H9 (cell line): ENCODE measurements around the gene DDIT4. TPM values are rescaled to one million over a fixed set of nuclear protein-coding genes. Genes with fewer than 3 reads are reported as not detected.

Experiments used
- DNase-seq: peaks from one replicate; pipeline ENCODE4 v3.0.0-alpha.2; 2017
- H2AFZ ChIP-seq: one replicate; pipeline ENCODE4 v1.6.1; 2013; ENCODE audit warnings: mild to moderate bottlenecking, low read length, control low read depth, moderate library complexity
- H2AK5ac ChIP-seq: 2 replicates; pipeline ENCODE4 v1.6.1; 2013; ENCODE audit warnings: low read length, control low read depth, mixed read lengths; ENCODE audit not compliant: insufficient read length
- H2BK120ac ChIP-seq: one replicate; pipeline ENCODE4 v1.6.1; 2013; ENCODE audit warnings: low read depth, mild to moderate bottlenecking, low read length, control low read depth, inconsistent platforms; ENCODE audit not compliant: poor library complexity, severe bottlenecking
- H2BK12ac ChIP-seq: 2 replicates; pipeline ENCODE4 v1.6.1; 2013; ENCODE audit warnings: low read length, control low read depth, mixed read lengths, low read depth; ENCODE audit not compliant: insufficient read length
- H2BK15ac ChIP-seq: 2 replicates; pipeline ENCODE4 v1.6.1; 2013; ENCODE audit warnings: low read depth, low read length, control low read depth
- H2BK20ac ChIP-seq: one replicate; pipeline ENCODE4 v1.6.1; 2013; ENCODE audit warnings: low read depth, mild to moderate bottlenecking, low read length, control low read depth, inconsistent platforms; ENCODE audit not compliant: poor library complexity, severe bottlenecking
- H2BK5ac ChIP-seq: 2 replicates; pipeline ENCODE4 v1.6.1; 2013; ENCODE audit warnings: low read length, control low read depth, mixed read lengths; ENCODE audit not compliant: insufficient read length
- H3K14ac ChIP-seq: 2 replicates; pipeline ENCODE4 v1.6.1; 2013; ENCODE audit warnings: low read length, control low read depth; ENCODE audit not compliant: insufficient read depth
- H3K18ac ChIP-seq: 2 replicates; pipeline ENCODE4 v1.6.1; 2013; ENCODE audit warnings: low read depth, mild to moderate bottlenecking, mixed read lengths, low read length, control low read depth; ENCODE audit not compliant: insufficient read length
- H3K23ac ChIP-seq: 2 replicates; pipeline ENCODE4 v1.6.1; 2013; ENCODE audit warnings: low read length, control low read depth, mixed read lengths, low read depth; ENCODE audit not compliant: insufficient read length
- H3K23me2 ChIP-seq: 2 replicates; pipeline ENCODE4 v1.6.1; 2013; ENCODE audit warnings: low read depth, mild to moderate bottlenecking, mixed read lengths, low read length, control low read depth; ENCODE audit not compliant: insufficient read length, poor library complexity, severe bottlenecking
- H3K27ac ChIP-seq: 2 replicates; pipeline ENCODE4 v1.5.1; 2013; ENCODE audit warnings: low read length, control low read depth, mixed read lengths, low read depth; ENCODE audit not compliant: insufficient read length
- H3K27me3 ChIP-seq: 2 replicates; pipeline ENCODE4 v1.6.1; 2013; ENCODE audit warnings: low read length, control low read depth, inconsistent platforms; ENCODE audit not compliant: insufficient read depth
- H3K4ac ChIP-seq: 2 replicates; pipeline ENCODE4 v1.6.1; 2013; ENCODE audit warnings: low read depth, mild to moderate bottlenecking, control low read depth, inconsistent platforms, low read length, moderate library complexity
- H3K4me1 ChIP-seq: 2 replicates; pipeline ENCODE4 v1.6.1; 2013; ENCODE audit warnings: low read length, control low read depth, inconsistent platforms; ENCODE audit not compliant: insufficient read depth
- H3K4me2 ChIP-seq: 2 replicates; pipeline ENCODE4 v1.6.1; 2013; ENCODE audit warnings: low read length, control low read depth, mixed read lengths; ENCODE audit not compliant: insufficient read length, insufficient read depth
- H3K56ac ChIP-seq: 2 replicates; pipeline ENCODE4 v1.6.1; 2013; ENCODE audit warnings: low read depth, mild to moderate bottlenecking, mixed read lengths, low read length, control low read depth; ENCODE audit not compliant: insufficient read length
- H3K79me1 ChIP-seq: 2 replicates; pipeline ENCODE4 v1.6.1; 2013; ENCODE audit warnings: low read depth, mild to moderate bottlenecking, moderate library complexity, low read length, control low read depth, inconsistent platforms; ENCODE audit not compliant: insufficient read depth, poor library complexity, severe bottlenecking
- H3K79me2 ChIP-seq: 2 replicates; pipeline ENCODE4 v1.6.1; 2013; ENCODE audit warnings: low read length, control low read depth, inconsistent platforms; ENCODE audit not compliant: insufficient read depth
- H3K9ac ChIP-seq: 2 replicates; pipeline ENCODE4 v1.6.1; 2013; ENCODE audit warnings: low read length, control low read depth, mixed read lengths; ENCODE audit not compliant: insufficient read length; ENCODE audit errors: extremely low read depth
- H3K9me3 ChIP-seq: one replicate; pipeline ENCODE4 v1.6.1; 2013; ENCODE audit warnings: low read depth, low read length, inconsistent platforms; ENCODE audit not compliant: control insufficient read depth
- H3T11ph ChIP-seq: one replicate; pipeline ENCODE4 v1.6.1; 2013; ENCODE audit warnings: mild to moderate bottlenecking, low read length, control low read depth, inconsistent platforms
- H4K20me1 ChIP-seq: one replicate; pipeline ENCODE4 v1.6.1; 2013; ENCODE audit not compliant: control insufficient read depth, insufficient read length, insufficient read depth
- H4K5ac ChIP-seq: 2 replicates; pipeline ENCODE4 v1.6.1; 2013; ENCODE audit warnings: low read depth, mild to moderate bottlenecking, mixed read lengths, low read length, control low read depth; ENCODE audit not compliant: insufficient read length
- H4K8ac ChIP-seq: replicated peaks from 2 replicates; pipeline ENCODE4 v1.6.1; 2013; ENCODE audit warnings: low read length, control low read depth, mixed read lengths, low read depth; ENCODE audit not compliant: insufficient read length
- H4K91ac ChIP-seq: 2 replicates; pipeline ENCODE4 v1.6.1; 2013; ENCODE audit warnings: low read depth, mild to moderate bottlenecking, moderate library complexity, mixed read lengths, low read length, control low read depth; ENCODE audit not compliant: insufficient read length
- H3K27ac Mint-ChIP-seq, 3 experiments: 2 replicates in 2 of 3; 3 replicates in 1 of 3; pipeline ENCODE4 v1.8.0; 2020 to 2021; ENCODE audit warnings: mixed read lengths in 3 of 3, mild to moderate bottlenecking in 1 of 3, moderate library complexity in 1 of 3
- H3K27me3 Mint-ChIP-seq: 2 replicates; pipeline ENCODE4 v1.8.0; 2021; ENCODE audit warnings: low read depth, mild to moderate bottlenecking, moderate library complexity, mixed read lengths
- H3K36me3 Mint-ChIP-seq, 3 experiments: 2 replicates in 2 of 3; 3 replicates in 1 of 3; pipeline ENCODE4 v1.8.0; 2020 to 2021; ENCODE audit warnings: low read depth in 3 of 3, mixed read lengths in 3 of 3; ENCODE audit not compliant: insufficient read depth in 1 of 3
- H3K4me1 Mint-ChIP-seq, 2 experiments: 2 replicates each; pipeline ENCODE4 v1.8.0; 2020; ENCODE audit warnings: mixed read lengths in 2 of 2
- H3K4me3 Mint-ChIP-seq, 2 experiments: 2 replicates in 1 of 2; 3 replicates in 1 of 2; pipeline ENCODE4 v1.8.0; 2020 to 2021; ENCODE audit warnings: mild to moderate bottlenecking in 2 of 2, mixed read lengths in 2 of 2, moderate library complexity in 1 of 2
- H3K9me3 Mint-ChIP-seq, 2 experiments: 2 replicates in 1 of 2; 3 replicates in 1 of 2; pipeline ENCODE4 v1.8.0; 2020; ENCODE audit warnings: mild to moderate bottlenecking in 2 of 2, mixed read lengths in 2 of 2, moderate library complexity in 1 of 2
- CTCF ChIP-seq: fragments of 200-600 bp; sonication (generic); conservative IDR thresholded peaks from 3 replicates; pipeline ENCODE4 v1.8.0; 2021; ENCODE audit warnings: antibody characterized with exemption, mild to moderate bottlenecking
- WGBS: extraction: QIAGEN DNeasy Blood & Tissue Kit; methylation state at CpG from one replicate; pipeline ENCODE4 v1.1.7; 2013; ENCODE audit warnings: missing lambda C conversion rate, low lambda C conversion rate, mixed read lengths; ENCODE audit not compliant: insufficient read length; ENCODE audit errors: extremely low coverage; 5-methylcytosine and 5-hydroxymethylcytosine counted together
- total RNA-seq: library from RNA; stranded (reverse); gene quantifications from 2 replicates; pipeline ENCODE4 v1.2.1, GENCODE V29; 2021

Gene DDIT4
- total RNA-seq, 1 experiment from 2014 or later, result 84.0 TPM

GRCh38 chr10:72252972-72253371 is 20.8 kb upstream of the DDIT4 start:
- no peaks in the 10 kb centered on the region for H3K23me2 ChIP-seq

More at GRCh38 chr10:72252972-72253371, 20.8 kb upstream of the DDIT4 start:
- Histone ChIP-seq H4K20me1 (no peaks in the 10 kb centered on the region), H4K91ac (no peak overlapping the region), H3K14ac (no peak overlapping the region), H3K18ac (no peak overlapping the region), H2BK15ac (no peak overlapping the region), H3T11ph (no peak overlapping the region), H3K56ac (peak overlapping the region; percentile 14), H3K23ac (no peak overlapping the region), H2AK5ac (no peak overlapping the region), H3K4me1 (peaks cover 4% of the 10 kb centered on the region; the same call in 1 of the 2 replicates), H3K9ac (no peak overlapping the region), H2BK120ac (no peak overlapping the region), H2AFZ (no peak overlapping the region), H3K4ac (no peak overlapping the region), H3K27ac (no peak overlapping the region), H3K79me1 (no peaks in the 10 kb centered on the region), H3K4me2 (no peak overlapping the region), H3K9me3 (no peaks in the 10 kb centered on the region), H4K5ac (no peak overlapping the region), H4K8ac (no peak overlapping the region), H3K79me2 (no peaks in the 10 kb centered on the region), H2BK12ac (no peak overlapping the region), H2BK5ac (no peak overlapping the region), H2BK20ac (no peak overlapping the region), H3K27me3 (no peaks in the 10 kb centered on the region)
- no peak for DNase-seq
- no peak for TF ChIP-seq CTCF
- Mint-ChIP-seq H3K9me3 (no peaks in the 10 kb centered on the region; a peak in 1 of 5 replicates), H3K27ac (no peak overlapping the region), H3K4me3 (no peak overlapping the region), H3K36me3 (no peaks in the 10 kb centered on the region), H3K4me1 (peaks cover 32 to 43% of the 10 kb centered on the region in 2 experiments), H3K27me3 (no peaks in the 10 kb centered on the region)
- no CpG with 5 or more reads among the region's 3 CpGs for WGBS
